ENCODE results near the gene IL2RA. TPM values are rescaled to one million over a fixed set of nuclear protein-coding genes. Genes with fewer than 3 reads are reported as not detected.

The IL2RA gene
- total and polyA plus RNA-seq, 7 donors: 0.08 to 1.8 (median 0.20) TPM

- Histone ChIP-seq H3K27ac (no peak overlapping the region), H3K9me3 (no peaks in the 10 kb centered on the region), H3K4me1 (peaks cover 2% of the 10 kb centered on the region), H3K27me3 (ENCODE audit: insufficient read depth in 3 of 3, low read length in 2 of 3) (no peaks in the 10 kb centered on the region), H3K4me3 (no peak overlapping the region), H3K36me3 (ENCODE audit: insufficient read depth in 1 of 2, low read depth in 1 of 2) (no peaks in the 10 kb centered on the region)
- intact Hi-C loops (cut with DNase I): no loop called here
- DNase-seq: no peak
- 90 to 95% (median 92%) methylated on average over 7 of the region's 7 CpGs for WGBS, 3 donors
- ATAC-seq: no peak
- TF ChIP-seq CTCF (IDR thresholded peaks at IDR 0.05): no peak
Observed at GRCh38 chr10:6064119-6064518, 2.0 kb upstream of the IL2RA start.

GRCh38 chr10:6061056-6061455 is 1.1 kb downstream of the IL2RA start:
- DNase-seq: no peak
- H3K4me3 ChIP-seq: no peak overlapping the region

GRCh38 chr10:6059506-6059905 is 2.7 kb downstream of the IL2RA start:
- TF ChIP-seq CTCF (IDR thresholded peaks at IDR 0.05): no peak
- H3K9me3 ChIP-seq: no peaks in the 10 kb centered on the region
- intact Hi-C loops (cut with DNase I): no loop called here
- no peaks in the 10 kb centered on the region for H3K36me3 ChIP-seq (ENCODE audit: insufficient read depth in 1 of 2, low read depth in 1 of 2)
- DNase-seq (no peak), ATAC-seq (no peak)
- no peak overlapping the region for H3K4me3 ChIP-seq
- WGBS, 3 donors: 61 to 81% (median 70%) methylated on average over 2 of the region's 2 CpGs
- peaks cover 6% of the 10 kb centered on the region for H3K4me1 ChIP-seq
- no peaks in the 10 kb centered on the region for H3K27me3 ChIP-seq (ENCODE audit: insufficient read depth in 3 of 3, low read length in 2 of 3)
- no peak overlapping the region for H3K27ac ChIP-seq

More at GRCh38 chr10:6061056-6061455, 1.1 kb downstream of the IL2RA start:
- H3K36me3 ChIP-seq (ENCODE audit: insufficient read depth in 1 of 2, low read depth in 1 of 2): no peaks in the 10 kb centered on the region
- no peaks in the 10 kb centered on the region for H3K27me3 ChIP-seq (ENCODE audit: insufficient read depth in 3 of 3, low read length in 2 of 3)
- peaks cover 6% of the 10 kb centered on the region for H3K4me1 ChIP-seq
- TF ChIP-seq CTCF (IDR thresholded peaks at IDR 0.05): no peak
- 89 to 91% (median 91%) methylated on average over 8 of the region's 8 CpGs for WGBS, 3 donors
- ATAC-seq: no peak
- no peaks in the 10 kb centered on the region for H3K9me3 ChIP-seq
- H3K27ac ChIP-seq: no peak overlapping the region
- intact Hi-C loops (cut with DNase I): no loop called here

GRCh38 chr10:6058682-6059475 is 3.3 kb downstream of the IL2RA start:
- ATAC-seq: peak in 1 of 4 donors; percentile 20
- TF ChIP-seq CTCF (IDR thresholded peaks at IDR 0.05): no peak
- Histone ChIP-seq H3K4me3 (no peak overlapping the region), H3K9me3 (no peaks in the 10 kb centered on the region), H3K27ac (no peak overlapping the region), H3K27me3 (ENCODE audit: insufficient read depth in 3 of 3, low read length in 2 of 3) (no peaks in the 10 kb centered on the region), H3K4me1 (peaks cover 6% of the 10 kb centered on the region), H3K36me3 (ENCODE audit: insufficient read depth in 1 of 2, low read depth in 1 of 2) (no peaks in the 10 kb centered on the region)
- WGBS, 3 donors: 76 to 88% (median 84%) methylated on average over 3 of the region's 3 CpGs
- intact Hi-C loops (cut with DNase I): no loop called here
- DNase-seq: no peak

Measured in psoas muscle (tissue), 8 donors.